IMR-90 (cell line): ENCODE data around the gene SNX32. TPM values are rescaled to one million over a fixed set of nuclear protein-coding genes. Genes with fewer than 3 reads are reported as not detected.

Source experiments
- ATAC-seq: fragments of 200-7000 bp; cut with Tn5 transposase; 2 replicates; pipeline ENCODE4 v1.9.1; 2020; ENCODE audit warnings: low read depth, mild to moderate bottlenecking, moderate library complexity
- BruUV-seq: library from RNA; stranded (reverse); fragments of 400-500 nt; replicated peaks from 2 replicates; lab custom pipeline; 2021; lab: Mats Ljungman, UMichigan
- CTCF ChIA-PET: fragments of 300-600 bp; formaldehyde crosslinking; extraction: SDS; loops from one replicate; lab custom pipeline; 2021; ENCODE audit warnings: antibody characterized with exemption; lab: Yijun Ruan, JAX
- POLR2A ChIA-PET: fragments of 300-600 bp; sonication (Branson Sonifier 250); formaldehyde crosslinking; loops from one replicate; lab custom pipeline; 2022; ENCODE audit warnings: antibody characterized with exemption; ENCODE audit not compliant: unreplicated experiment; lab: Charles Lee
- DNase-seq: peaks from one replicate; pipeline ENCODE4 v3.0.0; 2013
- H2AFZ ChIP-seq: replicated peaks from 2 replicates; pipeline ENCODE3; 2013; ENCODE audit warnings: low read length, mild to moderate bottlenecking; ENCODE audit not compliant: poor library complexity
- H2AK5ac ChIP-seq: 2 replicates; pipeline ENCODE4 v1.6.1; 2013; ENCODE audit warnings: low read depth, low read length, inconsistent platforms
- H2AK9ac ChIP-seq: replicated peaks from 2 replicates; pipeline ENCODE3; 2013; ENCODE audit warnings: mild to moderate bottlenecking, low read depth, low read length, moderate library complexity; ENCODE audit not compliant: poor library complexity
- H2BK120ac ChIP-seq: 2 replicates; pipeline ENCODE4 v1.6.1; 2013; ENCODE audit warnings: low read depth, low read length, inconsistent platforms
- H2BK15ac ChIP-seq: 3 replicates; pipeline ENCODE4 v1.6.1; 2013; ENCODE audit warnings: low read depth, low read length, inconsistent platforms
- H2BK20ac ChIP-seq: 2 replicates; pipeline ENCODE4 v1.6.1; 2013; ENCODE audit warnings: low read depth, mild to moderate bottlenecking, inconsistent platforms, low read length, moderate library complexity
- H2BK5ac ChIP-seq: 2 replicates; pipeline ENCODE4 v1.6.1; 2013; ENCODE audit warnings: mild to moderate bottlenecking, low read depth, low read length, inconsistent platforms; ENCODE audit not compliant: poor library complexity, severe bottlenecking
- H3K14ac ChIP-seq: replicated peaks from 2 replicates; pipeline ENCODE4 v1.6.1; 2013; ENCODE audit warnings: low read depth, low read length, inconsistent platforms
- H3K18ac ChIP-seq: 2 replicates; pipeline ENCODE4 v1.6.1; 2013; ENCODE audit warnings: low read depth, low read length, control low read depth
- H3K23ac ChIP-seq: 2 replicates; pipeline ENCODE4 v1.6.1; 2013; ENCODE audit warnings: low read depth, low read length, inconsistent platforms
- H3K27ac ChIP-seq: 2 replicates; pipeline ENCODE4 v1.5.1; 2013; ENCODE audit warnings: mild to moderate bottlenecking, control low read depth, low read length; ENCODE audit not compliant: insufficient read depth
- H3K27me3 ChIP-seq: 2 replicates; pipeline ENCODE4 v1.6.1; 2013; ENCODE audit warnings: low read length; ENCODE audit not compliant: control insufficient read depth, insufficient read depth
- H3K36me3 ChIP-seq: 2 replicates; pipeline ENCODE4 v1.6.1; 2013; ENCODE audit warnings: low read length, mixed read lengths; ENCODE audit not compliant: control insufficient read depth, insufficient read depth
- H3K4ac ChIP-seq: 2 replicates; pipeline ENCODE4 v1.6.1; 2013; ENCODE audit warnings: low read depth, low read length, inconsistent platforms
- H3K4me1 ChIP-seq: 2 replicates; pipeline ENCODE4 v1.6.1; 2013; ENCODE audit warnings: low read length, mixed read lengths; ENCODE audit not compliant: control insufficient read depth, insufficient read depth
- H3K4me2 ChIP-seq: 2 replicates; pipeline ENCODE4 v1.6.1; 2013; ENCODE audit warnings: low read depth, mild to moderate bottlenecking, control low read depth, low read length, moderate library complexity
- H3K4me3 ChIP-seq: 2 replicates; pipeline ENCODE4 v1.5.1; 2013; ENCODE audit warnings: low read depth, mild to moderate bottlenecking, control low read depth, low read length, moderate library complexity; ENCODE audit not compliant: insufficient read depth
- H3K56ac ChIP-seq: 2 replicates; pipeline ENCODE4 v1.6.1; 2013; ENCODE audit warnings: low read length, inconsistent platforms; ENCODE audit not compliant: insufficient read depth; ENCODE audit errors: extremely low read depth
- H3K79me1 ChIP-seq, 2 experiments: 2 replicates each; pipeline ENCODE4 v1.6.1; 2013; ENCODE audit warnings: low read length in 2 of 2, inconsistent platforms in 1 of 2, low read depth in 1 of 2
- H3K9ac ChIP-seq: 2 replicates; pipeline ENCODE4 v1.6.1; 2013; ENCODE audit warnings: low read depth, low read length, control low read depth
- H3K9me1 ChIP-seq: 2 replicates; pipeline ENCODE4 v1.6.1; 2013; ENCODE audit warnings: low read length, inconsistent platforms; ENCODE audit not compliant: insufficient read depth
- H3K9me3 ChIP-seq: 2 replicates; pipeline ENCODE4 v1.6.1; 2013; ENCODE audit warnings: low read length; ENCODE audit not compliant: control insufficient read depth, insufficient read depth
- H4K20me1 ChIP-seq: 2 replicates; pipeline ENCODE4 v1.6.1; 2013; ENCODE audit warnings: low read length, inconsistent platforms; ENCODE audit not compliant: insufficient read depth
- H4K5ac ChIP-seq: 2 replicates; pipeline ENCODE4 v1.6.1; 2013; ENCODE audit warnings: mild to moderate bottlenecking, low read depth, low read length, control low read depth
- H4K8ac ChIP-seq, 2 experiments: 2 replicates each; pipeline ENCODE4 v1.6.1; 2013; ENCODE audit warnings: low read depth in 2 of 2, low read length in 2 of 2, control low read depth in 1 of 2, inconsistent platforms in 1 of 2
- H4K91ac ChIP-seq: 2 replicates; pipeline ENCODE4 v1.6.1; 2013; ENCODE audit warnings: low read depth, low read length, inconsistent platforms; ENCODE audit not compliant: insufficient read depth
- CHD1 ChIP-seq: IDR thresholded peaks from 2 replicates; pipeline ENCODE4 v1.6.1; 2012; ENCODE audit warnings: low read depth, low read length, improper control_type of control experiment
- MAZ ChIP-seq: IDR thresholded peaks from 2 replicates; pipeline ENCODE4 v1.6.1; 2012; ENCODE audit warnings: low read depth, mild to moderate bottlenecking, low read length, improper control_type of control experiment, moderate library complexity, borderline replicate concordance
- MXI1 ChIP-seq: IDR thresholded peaks from 2 replicates; pipeline ENCODE4 v1.6.1; 2012; ENCODE audit warnings: low read depth, mild to moderate bottlenecking, low read length, moderate library complexity, borderline replicate concordance
- RFX5 ChIP-seq: IDR thresholded peaks from 2 replicates; pipeline ENCODE4 v1.8.0; 2012; ENCODE audit warnings: low read depth, mild to moderate bottlenecking, low read length, moderate library complexity
- WGBS, 2 experiments: methylation state at CpG; one replicate each; pipeline versions ENCODE4 v1.1.5 to v1.1.7; 2013; ENCODE audit warnings: missing lambda C conversion rate in 2 of 2; ENCODE audit not compliant: insufficient read length in 1 of 2; ENCODE audit errors: extremely low coverage in 2 of 2; 5-methylcytosine and 5-hydroxymethylcytosine counted together
- dilution Hi-C: fragments of 300-500 bp; cut with HindIII; formaldehyde crosslinking; loops from one replicate; pipeline ENCODE4 v1.14.3; 2018; ENCODE audit warnings: low sequenced_read_pairs; ENCODE audit not compliant: unreplicated experiment
- in situ Hi-C: fragments of 300-500 bp; cut with MboI; formaldehyde crosslinking; loops from 3 replicates; pipeline ENCODE4 v1.14.3; 2019; ENCODE audit warnings: low sequenced_read_pairs, inconsistent platforms, mixed read lengths
- intact Hi-C: fragments of 100-400 bp; cut with micrococcal nuclease; formaldehyde crosslinking; loops from 2 replicates; pipeline ENCODE4 v1.10.0; 2022
- polyA plus RNA-seq, 3 experiments: library from polyadenylated mRNA; depleted of rRNA; stranded (reverse); fragments of >200 nt; gene quantifications; 2 replicates each; pipeline ENCODE4 v1.2.3, GENCODE V29; 2012; ENCODE audit warnings: low replicate concordance in 1 of 3
- total RNA-seq: library from RNA; depleted of rRNA; stranded (reverse); fragments of >200 nt; gene quantifications from 2 replicates; pipeline ENCODE4 v1.2.3, GENCODE V29; 2012
- TF ChIP-seq, protein P1 (sequence below): conservative IDR thresholded peaks from 2 replicates; pipeline ENCODE4 v1.5.1; 2012; ENCODE audit warnings: mild to moderate bottlenecking, low read depth, low read length, improper control_type of control experiment

Gene SNX32
- total and polyA plus RNA-seq, 2 of the 4 experiments (the other 2 are of a cell fraction): 0.36 to 0.79 TPM

DNA sequence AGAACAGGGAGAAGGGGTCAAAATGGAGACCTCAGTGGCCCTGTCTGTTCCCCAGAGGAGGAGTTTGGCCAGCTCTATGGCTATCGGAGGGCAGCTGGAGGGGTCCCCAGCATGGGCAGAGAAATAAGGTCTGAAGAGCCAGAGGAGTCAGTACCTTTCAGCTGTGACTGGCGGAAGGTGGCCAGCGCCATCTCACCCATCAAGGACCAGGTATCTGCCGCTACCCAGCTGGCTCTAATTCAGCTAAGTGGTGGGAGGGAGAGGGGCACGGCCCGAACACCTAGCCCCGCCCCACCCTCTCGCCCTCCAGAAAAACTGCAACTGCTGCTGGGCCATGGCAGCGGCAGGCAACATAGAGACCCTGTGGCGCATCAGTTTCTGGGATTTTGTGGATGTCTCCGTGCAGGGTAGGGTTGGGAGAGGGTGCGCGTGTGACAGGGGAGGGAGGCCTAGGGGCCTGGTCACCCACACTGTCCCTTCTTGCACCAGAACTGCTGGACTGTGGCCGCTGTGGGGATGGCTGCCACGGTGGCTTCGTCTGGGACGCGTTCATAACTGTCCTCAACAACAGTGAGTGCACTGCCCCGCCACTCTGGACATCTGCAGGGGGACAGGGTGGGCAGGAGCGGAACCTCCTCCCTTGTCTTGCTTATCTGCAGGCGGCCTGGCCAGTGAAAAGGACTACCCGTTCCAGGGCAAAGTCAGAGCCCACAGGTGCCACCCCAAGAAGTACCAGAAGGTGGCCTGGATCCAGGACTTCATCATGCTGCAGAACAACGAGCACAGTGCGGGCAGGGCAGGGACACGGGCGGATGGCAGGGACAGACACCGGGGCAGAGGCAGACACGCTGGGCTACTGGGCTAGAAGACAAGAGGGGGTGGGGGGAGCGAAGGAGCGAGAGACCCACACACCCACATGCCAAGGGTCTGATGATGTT lies 48.6 kb downstream of the SNX32 start (continued):
- TF ChIP-seq MAZ: no peak

DNA sequence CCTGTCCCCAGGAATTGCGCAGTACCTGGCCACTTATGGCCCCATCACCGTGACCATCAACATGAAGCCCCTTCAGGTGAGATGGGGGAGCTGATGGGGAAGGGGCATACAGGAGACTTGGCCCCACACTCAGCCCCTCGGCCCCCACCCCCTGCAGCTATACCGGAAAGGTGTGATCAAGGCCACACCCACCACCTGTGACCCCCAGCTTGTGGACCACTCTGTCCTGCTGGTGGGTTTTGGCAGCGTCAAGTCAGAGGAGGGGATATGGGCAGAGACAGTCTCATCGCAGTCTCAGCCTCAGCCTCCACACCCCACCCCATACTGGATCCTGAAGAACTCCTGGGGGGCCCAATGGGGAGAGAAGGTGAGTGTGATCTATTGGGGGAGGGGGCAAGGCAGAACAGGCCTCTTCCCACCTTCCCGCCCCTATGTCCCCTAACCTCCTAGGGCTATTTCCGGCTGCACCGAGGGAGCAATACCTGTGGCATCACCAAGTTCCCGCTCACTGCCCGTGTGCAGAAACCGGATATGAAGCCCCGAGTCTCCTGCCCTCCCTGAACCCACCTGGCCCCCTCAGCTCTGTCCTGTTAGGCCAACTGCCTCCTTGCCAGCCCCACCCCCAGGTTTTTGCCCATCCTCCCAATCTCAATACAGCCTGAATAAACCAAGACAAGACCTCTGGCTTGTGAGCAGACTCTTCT lies 49.4 kb downstream of the SNX32 start:
- ATAC-seq (no peak), DNase-seq (no peak)
- no peak overlapping the region for H2BK5ac ChIP-seq
- H2BK15ac ChIP-seq: no peak overlapping the region
- H3K23ac ChIP-seq: no peak overlapping the region
- in situ Hi-C loops (loop anchor here (5.0 kb wide), 1 partner anchor 104 kb away; no protein-coding TSS in a partner anchor), dilution Hi-C loops (no loop called here), intact Hi-C loops (no loop called here)
- no peak overlapping the region for H3K14ac ChIP-seq
- H3K18ac ChIP-seq: no peak overlapping the region
- H3K9me1 ChIP-seq: peaks cover 8% of the 10 kb centered on the region
- H3K4ac ChIP-seq: no peak overlapping the region
- H3K79me1 ChIP-seq: peaks cover 9 to 52% of the 10 kb centered on the region in 2 experiments
- H2BK20ac ChIP-seq: no peak overlapping the region
- H3K27me3 ChIP-seq: no peaks in the 10 kb centered on the region
- no peak overlapping the region for H4K5ac ChIP-seq
- H4K8ac ChIP-seq: no peak overlapping the region
- ChIA-PET CTCF (no interaction called here), POLR2A (no interaction called here)
- 94% methylated on average over 6 of the region's 13 CpGs; no CpG with 5 or more reads in 1 of the 2 experiments for WGBS, 2 experiments
- TF ChIP-seq CHD1 (no peak), RFX5 (no peak), MXI1 (no peak)
- TF ChIP-seq, protein P1, sequence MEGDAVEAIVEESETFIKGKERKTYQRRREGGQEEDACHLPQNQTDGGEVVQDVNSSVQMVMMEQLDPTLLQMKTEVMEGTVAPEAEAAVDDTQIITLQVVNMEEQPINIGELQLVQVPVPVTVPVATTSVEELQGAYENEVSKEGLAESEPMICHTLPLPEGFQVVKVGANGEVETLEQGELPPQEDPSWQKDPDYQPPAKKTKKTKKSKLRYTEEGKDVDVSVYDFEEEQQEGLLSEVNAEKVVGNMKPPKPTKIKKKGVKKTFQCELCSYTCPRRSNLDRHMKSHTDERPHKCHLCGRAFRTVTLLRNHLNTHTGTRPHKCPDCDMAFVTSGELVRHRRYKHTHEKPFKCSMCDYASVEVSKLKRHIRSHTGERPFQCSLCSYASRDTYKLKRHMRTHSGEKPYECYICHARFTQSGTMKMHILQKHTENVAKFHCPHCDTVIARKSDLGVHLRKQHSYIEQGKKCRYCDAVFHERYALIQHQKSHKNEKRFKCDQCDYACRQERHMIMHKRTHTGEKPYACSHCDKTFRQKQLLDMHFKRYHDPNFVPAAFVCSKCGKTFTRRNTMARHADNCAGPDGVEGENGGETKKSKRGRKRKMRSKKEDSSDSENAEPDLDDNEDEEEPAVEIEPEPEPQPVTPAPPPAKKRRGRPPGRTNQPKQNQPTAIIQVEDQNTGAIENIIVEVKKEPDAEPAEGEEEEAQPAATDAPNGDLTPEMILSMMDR: no peak
- H2AFZ ChIP-seq: no peak overlapping the region
- H3K4me2 ChIP-seq: no peak overlapping the region
- no peak overlapping the region for H3K4me3 ChIP-seq
- no peaks in the 10 kb centered on the region for H3K9me3 ChIP-seq
- no peak overlapping the region for H2BK120ac ChIP-seq
- H4K91ac ChIP-seq: no peak overlapping the region
- no peak overlapping the region for H3K9ac ChIP-seq
- H3K4me1 ChIP-seq: peaks cover 2% of the 10 kb centered on the region
- H2AK9ac ChIP-seq: no peak overlapping the region
- no peak overlapping the region for H2AK5ac ChIP-seq
- H3K56ac ChIP-seq: no peak overlapping the region
- H3K36me3 ChIP-seq: peaks cover 40% of the 10 kb centered on the region
- peaks cover 18% of the 10 kb centered on the region; the same call in 1 of the 2 replicates for H4K20me1 ChIP-seq
- no peak overlapping the region for H3K27ac ChIP-seq
- no TSS peak for BruUV-seq
